ENCODE measurements around the gene VPS11. TPM values are rescaled to one million over a fixed set of nuclear protein-coding genes. Genes with fewer than 3 reads are reported as not detected.
A peak's percentile ranks its signal among the peaks of the same experiment; 100 is the strongest.

VPS11 gene
- total RNA-seq, 1 donor from 2014 or later: 10.4 TPM

DNA sequence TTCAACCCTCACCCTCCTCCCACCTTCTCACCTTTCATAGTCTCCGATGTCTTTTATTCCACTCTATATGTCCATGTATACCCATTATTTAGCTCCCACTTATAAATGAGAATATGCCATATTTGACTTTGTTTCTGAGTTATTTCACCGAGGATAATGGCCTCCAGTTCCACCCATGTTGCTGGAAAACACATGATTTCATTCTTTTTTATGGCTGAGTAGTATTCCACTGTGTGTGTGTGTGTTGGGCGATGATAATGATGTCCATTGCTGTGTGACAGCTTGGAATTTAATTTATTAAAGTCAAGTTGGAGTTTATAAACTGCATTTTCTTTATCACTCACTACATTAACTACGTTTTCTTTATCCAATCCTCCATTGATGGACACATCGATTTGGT is 50.6 kb downstream of the VPS11 start:
- no peaks in the 10 kb centered on the region for H3K9me3 Mint-ChIP-seq
- Histone ChIP-seq H3K4me3 (no peak overlapping the region), H3F3A (ENCODE audit: low read depth) (peaks cover 16% of the 10 kb centered on the region), H3K4me1 (peaks cover 12% of the 10 kb centered on the region), H4K20me1 (ENCODE audit: low read depth) (peaks cover 12% of the 10 kb centered on the region), H3K4me2 (no peak overlapping the region), H3K79me2 (ENCODE audit: low read depth) (peaks cover 18% of the 10 kb centered on the region), H3K36me3 (no peaks in the 10 kb centered on the region), H3K9me3 (ENCODE audit: low read depth) (no peaks in the 10 kb centered on the region), H3K27me3 (no peaks in the 10 kb centered on the region), H2AFZ (replicated peaks) (no peak overlapping the region), H3K27ac (no peak overlapping the region), H3K9ac (no peak overlapping the region)
- H3K4me1 Mint-ChIP-seq: peaks cover 19% of the 10 kb centered on the region
- H3K27me3 Mint-ChIP-seq (ENCODE audit: insufficient read depth, low read depth): peaks cover 3% of the 10 kb centered on the region
- peaks cover 7% of the 10 kb centered on the region for H3K36me3 Mint-ChIP-seq
- H3K4me3 Mint-ChIP-seq: no peak overlapping the region
- H3K27ac Mint-ChIP-seq: no peak overlapping the region
- TF ChIP-seq EZH2phosphoT487 (IDR thresholded peaks at IDR 0.05): no peak
- TF ChIP-seq, protein P1, sequence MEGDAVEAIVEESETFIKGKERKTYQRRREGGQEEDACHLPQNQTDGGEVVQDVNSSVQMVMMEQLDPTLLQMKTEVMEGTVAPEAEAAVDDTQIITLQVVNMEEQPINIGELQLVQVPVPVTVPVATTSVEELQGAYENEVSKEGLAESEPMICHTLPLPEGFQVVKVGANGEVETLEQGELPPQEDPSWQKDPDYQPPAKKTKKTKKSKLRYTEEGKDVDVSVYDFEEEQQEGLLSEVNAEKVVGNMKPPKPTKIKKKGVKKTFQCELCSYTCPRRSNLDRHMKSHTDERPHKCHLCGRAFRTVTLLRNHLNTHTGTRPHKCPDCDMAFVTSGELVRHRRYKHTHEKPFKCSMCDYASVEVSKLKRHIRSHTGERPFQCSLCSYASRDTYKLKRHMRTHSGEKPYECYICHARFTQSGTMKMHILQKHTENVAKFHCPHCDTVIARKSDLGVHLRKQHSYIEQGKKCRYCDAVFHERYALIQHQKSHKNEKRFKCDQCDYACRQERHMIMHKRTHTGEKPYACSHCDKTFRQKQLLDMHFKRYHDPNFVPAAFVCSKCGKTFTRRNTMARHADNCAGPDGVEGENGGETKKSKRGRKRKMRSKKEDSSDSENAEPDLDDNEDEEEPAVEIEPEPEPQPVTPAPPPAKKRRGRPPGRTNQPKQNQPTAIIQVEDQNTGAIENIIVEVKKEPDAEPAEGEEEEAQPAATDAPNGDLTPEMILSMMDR (IDR thresholded peaks at IDR 0.05): no peak
- no peak for TF ChIP-seq EZH2 (IDR thresholded peaks at IDR 0.05)
- DNase-seq (ENCODE audit: low spot score): no peak

DNA sequence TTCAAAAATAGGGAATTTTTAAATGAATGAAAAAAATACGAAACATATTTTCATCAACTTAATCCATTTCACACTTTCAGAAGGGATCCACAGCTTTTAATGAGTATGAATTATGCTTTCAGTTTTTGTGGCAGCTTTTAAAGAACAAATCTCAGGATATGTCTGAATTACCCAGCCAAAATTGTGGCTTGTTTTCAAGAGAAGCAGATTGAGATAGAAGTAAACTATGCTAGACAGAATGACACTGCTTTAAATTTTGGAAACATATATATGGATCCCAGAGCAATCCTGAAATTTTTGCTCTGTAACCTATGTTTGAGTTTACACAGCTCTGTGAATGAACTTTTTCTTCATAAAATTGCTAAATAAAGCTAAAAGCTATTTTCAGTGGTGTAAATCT is 51.3 kb downstream of the VPS11 start:
- TF ChIP-seq EZH2 (IDR thresholded peaks at IDR 0.05): no peak
- TF ChIP-seq, protein P1 (IDR thresholded peaks at IDR 0.05): no peak
- no peak for TF ChIP-seq EZH2phosphoT487 (IDR thresholded peaks at IDR 0.05)
- Mint-ChIP-seq H3K4me3 (no peak overlapping the region), H3K27me3 (ENCODE audit: insufficient read depth, low read depth) (peaks cover 3% of the 10 kb centered on the region), H3K9me3 (no peaks in the 10 kb centered on the region), H3K36me3 (peaks cover 8% of the 10 kb centered on the region), H3K4me1 (peaks cover 19% of the 10 kb centered on the region), H3K27ac (no peak overlapping the region)
- Histone ChIP-seq H3K9me3 (ENCODE audit: low read depth) (no peaks in the 10 kb centered on the region), H3K4me1 (peaks cover 12% of the 10 kb centered on the region), H3K36me3 (no peaks in the 10 kb centered on the region), H3F3A (ENCODE audit: low read depth) (peaks cover 16% of the 10 kb centered on the region), H3K9ac (no peak overlapping the region), H3K4me2 (no peak overlapping the region), H4K20me1 (ENCODE audit: low read depth) (peaks cover 12% of the 10 kb centered on the region), H3K4me3 (no peak overlapping the region), H3K79me2 (ENCODE audit: low read depth) (peaks cover 25% of the 10 kb centered on the region), H2AFZ (replicated peaks) (no peak overlapping the region), H3K27ac (no peak overlapping the region), H3K27me3 (no peaks in the 10 kb centered on the region)
- DNase-seq (ENCODE audit: low spot score): no peak

DNA sequence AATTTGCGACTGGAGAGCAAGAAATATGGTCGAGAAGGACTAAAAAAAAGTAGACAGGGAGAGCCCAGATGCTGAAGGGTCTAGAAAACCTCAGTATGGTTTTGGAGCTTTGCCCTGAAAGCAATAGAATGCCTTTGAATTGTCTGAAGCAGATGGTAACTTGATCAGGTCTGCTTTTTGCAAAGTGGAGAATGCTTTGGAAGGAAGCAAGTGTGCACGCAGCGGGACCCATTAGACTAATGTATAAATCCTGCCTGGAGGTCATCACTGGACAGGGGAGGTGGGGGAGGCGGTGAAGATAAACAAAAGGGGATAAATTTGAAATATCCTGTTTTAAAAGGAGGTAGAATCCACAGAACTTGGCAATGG is 53.0 kb downstream of the VPS11 start:
- no peaks in the 10 kb centered on the region for H3K36me3 ChIP-seq
- H3K4me3 Mint-ChIP-seq: peak overlapping the region; percentile 92
- H3K27me3 ChIP-seq: no peaks in the 10 kb centered on the region
- DNase-seq (ENCODE audit: low spot score): peak; percentile 56
- H2AFZ ChIP-seq (replicated peaks): peak overlapping the region; percentile 11
- H3K4me1 ChIP-seq: peaks cover 12% of the 10 kb centered on the region
- peak overlapping the region; percentile 37 for H3K4me3 ChIP-seq
- H4K20me1 ChIP-seq (ENCODE audit: low read depth): peaks cover 12% of the 10 kb centered on the region
- TF ChIP-seq EZH2phosphoT487 (IDR thresholded peaks at IDR 0.05): no peak
- TF ChIP-seq, protein P1 (IDR thresholded peaks at IDR 0.05): no peak
- no peak for TF ChIP-seq EZH2 (IDR thresholded peaks at IDR 0.05)
- no peak overlapping the region for H3K27ac ChIP-seq
- peak overlapping the region; percentile 78 for H3K27ac Mint-ChIP-seq
- H3K9me3 Mint-ChIP-seq: no peaks in the 10 kb centered on the region
- H3K9ac ChIP-seq: peak overlapping the region; percentile 12
- H3K27me3 Mint-ChIP-seq (ENCODE audit: insufficient read depth, low read depth): peaks cover 3% of the 10 kb centered on the region
- H3K4me2 ChIP-seq: peak overlapping the region; percentile 71
- peaks cover 16% of the 10 kb centered on the region for H3F3A ChIP-seq (ENCODE audit: low read depth)
- peaks cover 40% of the 10 kb centered on the region for H3K79me2 ChIP-seq (ENCODE audit: low read depth)
- H3K9me3 ChIP-seq (ENCODE audit: low read depth): no peaks in the 10 kb centered on the region
- H3K4me1 Mint-ChIP-seq: peaks cover 19% of the 10 kb centered on the region
- peaks cover 5% of the 10 kb centered on the region for H3K36me3 Mint-ChIP-seq

Data from neural progenitor cell (in vitro differentiated cells).